Measurements from ENCODE around the gene KIF21B.

- TF ChIP-seq, protein P1, sequence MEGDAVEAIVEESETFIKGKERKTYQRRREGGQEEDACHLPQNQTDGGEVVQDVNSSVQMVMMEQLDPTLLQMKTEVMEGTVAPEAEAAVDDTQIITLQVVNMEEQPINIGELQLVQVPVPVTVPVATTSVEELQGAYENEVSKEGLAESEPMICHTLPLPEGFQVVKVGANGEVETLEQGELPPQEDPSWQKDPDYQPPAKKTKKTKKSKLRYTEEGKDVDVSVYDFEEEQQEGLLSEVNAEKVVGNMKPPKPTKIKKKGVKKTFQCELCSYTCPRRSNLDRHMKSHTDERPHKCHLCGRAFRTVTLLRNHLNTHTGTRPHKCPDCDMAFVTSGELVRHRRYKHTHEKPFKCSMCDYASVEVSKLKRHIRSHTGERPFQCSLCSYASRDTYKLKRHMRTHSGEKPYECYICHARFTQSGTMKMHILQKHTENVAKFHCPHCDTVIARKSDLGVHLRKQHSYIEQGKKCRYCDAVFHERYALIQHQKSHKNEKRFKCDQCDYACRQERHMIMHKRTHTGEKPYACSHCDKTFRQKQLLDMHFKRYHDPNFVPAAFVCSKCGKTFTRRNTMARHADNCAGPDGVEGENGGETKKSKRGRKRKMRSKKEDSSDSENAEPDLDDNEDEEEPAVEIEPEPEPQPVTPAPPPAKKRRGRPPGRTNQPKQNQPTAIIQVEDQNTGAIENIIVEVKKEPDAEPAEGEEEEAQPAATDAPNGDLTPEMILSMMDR (IDR thresholded peaks at IDR 0.05) = no peak
- TF ChIP-seq ZFX (IDR thresholded peaks at IDR 0.05; ENCODE audit: borderline replicate concordance) = no peak
Observed at GRCh38 chr1:201022493-201022819, 1.1 kb downstream of the KIF21B start.
